ENCODE measurements around the gene ERCC1.

ERCC1 gene

GRCh38 chr19:45364696-45365095, 59.0 kb downstream of the ERCC1 start:
- no peak for TF ChIP-seq CTCF (IDR thresholded peaks at IDR 0.05; ENCODE audit: poor library complexity, severe bottlenecking)
- H3K4me3 ChIP-seq (ENCODE audit: severe bottlenecking): no peak overlapping the region
- no peaks in the 10 kb centered on the region for H3K9me3 ChIP-seq (ENCODE audit: severe bottlenecking)
- ATAC-seq (ENCODE audit: low read depth): no peak
- H3K36me3 ChIP-seq (ENCODE audit: low read depth): peaks cover 87% of the 10 kb centered on the region
- no peak for DNase-seq (ENCODE audit: low spot score)
- H3K27me3 ChIP-seq (ENCODE audit: insufficient read depth, poor library complexity, severe bottlenecking): no peaks in the 10 kb centered on the region
- no peak overlapping the region for H3K27ac ChIP-seq (ENCODE audit: poor library complexity, severe bottlenecking)
- H3K4me1 ChIP-seq (ENCODE audit: insufficient read depth, poor library complexity, severe bottlenecking): peaks cover 5% of the 10 kb centered on the region

- Histone ChIP-seq H3K36me3 (ENCODE audit: low read depth) (peaks cover 90% of the 10 kb centered on the region), H3K4me1 (ENCODE audit: insufficient read depth, poor library complexity, severe bottlenecking) (no peaks in the 10 kb centered on the region), H3K27ac (ENCODE audit: poor library complexity, severe bottlenecking) (no peak overlapping the region), H3K27me3 (ENCODE audit: insufficient read depth, poor library complexity, severe bottlenecking) (no peaks in the 10 kb centered on the region), H3K9me3 (ENCODE audit: severe bottlenecking) (no peaks in the 10 kb centered on the region), H3K4me3 (ENCODE audit: severe bottlenecking) (no peak overlapping the region)
- no peak for DNase-seq (ENCODE audit: low spot score)
- TF ChIP-seq CTCF (IDR thresholded peaks at IDR 0.05; ENCODE audit: poor library complexity, severe bottlenecking): no peak
- no peak for ATAC-seq (ENCODE audit: low read depth)
These were observed 59.8 kb downstream of the ERCC1 start for GRCh38 chr19:45363861-45364459.

- Histone ChIP-seq H3K27me3 (ENCODE audit: insufficient read depth, poor library complexity, severe bottlenecking) (no peaks in the 10 kb centered on the region), H3K4me3 (ENCODE audit: severe bottlenecking) (no peak overlapping the region), H3K36me3 (ENCODE audit: low read depth) (peaks cover 89% of the 10 kb centered on the region), H3K4me1 (ENCODE audit: insufficient read depth, poor library complexity, severe bottlenecking) (no peaks in the 10 kb centered on the region), H3K9me3 (ENCODE audit: severe bottlenecking) (no peaks in the 10 kb centered on the region), H3K27ac (ENCODE audit: poor library complexity, severe bottlenecking) (no peak overlapping the region)
- TF ChIP-seq CTCF (IDR thresholded peaks at IDR 0.05; ENCODE audit: poor library complexity, severe bottlenecking): no peak
- ATAC-seq (ENCODE audit: low read depth) (no peak), DNase-seq (ENCODE audit: low spot score) (no peak)
These were observed 61.4 kb downstream of the ERCC1 start for GRCh38 chr19:45362291-45362690.

- Histone ChIP-seq H3K9me3 (ENCODE audit: severe bottlenecking) (no peaks in the 10 kb centered on the region), H3K27ac (ENCODE audit: poor library complexity, severe bottlenecking) (no peak overlapping the region), H3K4me3 (ENCODE audit: severe bottlenecking) (no peak overlapping the region), H3K4me1 (ENCODE audit: insufficient read depth, poor library complexity, severe bottlenecking) (no peaks in the 10 kb centered on the region), H3K27me3 (ENCODE audit: insufficient read depth, poor library complexity, severe bottlenecking) (no peaks in the 10 kb centered on the region), H3K36me3 (ENCODE audit: low read depth) (peaks cover 89% of the 10 kb centered on the region)
- no peak for ATAC-seq (ENCODE audit: low read depth)
- TF ChIP-seq CTCF (IDR thresholded peaks at IDR 0.05; ENCODE audit: poor library complexity, severe bottlenecking): no peak
- no peak for DNase-seq (ENCODE audit: low spot score)
These were observed 62.1 kb downstream of the ERCC1 start for GRCh38 chr19:45361608-45362007.

- Histone ChIP-seq H3K9me3 (ENCODE audit: severe bottlenecking) (no peaks in the 10 kb centered on the region), H3K27ac (ENCODE audit: poor library complexity, severe bottlenecking) (no peak overlapping the region), H3K4me1 (ENCODE audit: insufficient read depth, poor library complexity, severe bottlenecking) (no peaks in the 10 kb centered on the region), H3K4me3 (ENCODE audit: severe bottlenecking) (no peak overlapping the region), H3K36me3 (ENCODE audit: low read depth) (peaks cover 95% of the 10 kb centered on the region), H3K27me3 (ENCODE audit: insufficient read depth, poor library complexity, severe bottlenecking) (no peaks in the 10 kb centered on the region)
- no peak for TF ChIP-seq CTCF (IDR thresholded peaks at IDR 0.05; ENCODE audit: poor library complexity, severe bottlenecking)
- ATAC-seq (ENCODE audit: low read depth) (no peak), DNase-seq (ENCODE audit: low spot score) (no peak)
These were observed 65.4 kb downstream of the ERCC1 start for GRCh38 chr19:45358213-45358792.

Data from RWPE2 (cell line).